ENCODE results near the gene GRB14.
"Not testable (repeated sequence)": the region's sequence is repeated elsewhere in the genome, so short reads cannot be mapped to it uniquely, and the experiment has no call there.

The GRB14 gene

GRCh38 chr2:164558450-164558849 lies 62.8 kb downstream of the GRB14 start:
- DNase-seq (ENCODE audit: low spot score): no peak

GRCh38 chr2:164554487-164554886 lies 66.8 kb downstream of the GRB14 start:
- no peak for DNase-seq (ENCODE audit: low spot score)

GRCh38 chr2:164551519-164551918 lies 69.8 kb downstream of the GRB14 start:
- DNase-seq (ENCODE audit: low spot score): no peak

- not testable (repeated sequence) for DNase-seq (ENCODE audit: low spot score)
These were observed 71.6 kb downstream of the GRB14 start for GRCh38 chr2:164549705-164550104.

- DNase-seq (ENCODE audit: low spot score): no peak
These were observed 75.8 kb downstream of the GRB14 start for GRCh38 chr2:164545484-164545883.

- no peak for DNase-seq (ENCODE audit: low spot score)
These were observed 78.7 kb downstream of the GRB14 start for GRCh38 chr2:164542581-164543021.

GRCh38 chr2:164538240-164538866 lies 82.9 kb downstream of the GRB14 start:
- peak; percentile 15 for DNase-seq (ENCODE audit: low spot score)

GRCh38 chr2:164535280-164536025 lies 85.8 kb downstream of the GRB14 start:
- DNase-seq (ENCODE audit: low spot score): no peak

GRCh38 chr2:164530464-164530863 lies 90.8 kb downstream of the GRB14 start:
- no peak for DNase-seq (ENCODE audit: low spot score)

GRCh38 chr2:164523726-164524125 lies 97.6 kb downstream of the GRB14 start:
- DNase-seq (ENCODE audit: low spot score): no peak

- no peak for DNase-seq (ENCODE audit: low spot score)
These were observed 98.3 kb downstream of the GRB14 start for GRCh38 chr2:164523009-164523408.

GRCh38 chr2:164522561-164522981 lies 98.7 kb downstream of the GRB14 start:
- DNase-seq (ENCODE audit: low spot score): no peak

GRCh38 chr2:164515734-164516133 lies 105.5 kb downstream of the GRB14 start:
- no peak for DNase-seq (ENCODE audit: low spot score)

- DNase-seq (ENCODE audit: low spot score): no peak
These were observed 106.3 kb downstream of the GRB14 start for GRCh38 chr2:164515030-164515429.

- no peak for DNase-seq (ENCODE audit: low spot score)
These were observed 106.8 kb downstream of the GRB14 start for GRCh38 chr2:164514491-164514890.

- DNase-seq (ENCODE audit: low spot score): no peak
These were observed 108.4 kb downstream of the GRB14 start for GRCh38 chr2:164512871-164513270.

- DNase-seq (ENCODE audit: low spot score): no peak
These were observed 109.5 kb downstream of the GRB14 start for GRCh38 chr2:164511738-164512137.

- DNase-seq (ENCODE audit: low spot score): no peak
These were observed 110.4 kb downstream of the GRB14 start for GRCh38 chr2:164510895-164511294.

- no peak for DNase-seq (ENCODE audit: low spot score)
These were observed 112.0 kb downstream of the GRB14 start for GRCh38 chr2:164509137-164509877.

GRCh38 chr2:164504253-164504652 lies 117.0 kb downstream of the GRB14 start:
- DNase-seq (ENCODE audit: low spot score): no peak

GRCh38 chr2:164498836-164499235 lies 122.4 kb downstream of the GRB14 start:
- no peak for DNase-seq (ENCODE audit: low spot score)

- DNase-seq (ENCODE audit: low spot score): no peak
These were observed 124.4 kb downstream of the GRB14 start for GRCh38 chr2:164496881-164497280.

- DNase-seq (ENCODE audit: low spot score): no peak
These were observed 124.9 kb downstream of the GRB14 start for GRCh38 chr2:164496421-164496820.

Measured in putamen (tissue), 1 donor.